Fibroblast of villous mesenchyme (primary cell): Measurements from ENCODE around the gene CIDEB. TPM values are rescaled to one million over a fixed set of nuclear protein-coding genes. Genes with fewer than 3 reads are reported as not detected.
A peak's percentile ranks its signal among the peaks of the same experiment; 100 is the strongest.

Source experiments
- DNase-seq: peaks from one replicate; pipeline ENCODE4 v3.0.0-alpha.2; 2010; ENCODE audit warnings: low read depth
- H3K4me3 ChIP-seq: 2 replicates; pipeline ENCODE4 v1.5.1; 2011; ENCODE audit warnings: low read depth, mild to moderate bottlenecking, low read length
- CTCF ChIP-seq: IDR thresholded peaks from 2 replicates; pipeline ENCODE4 v1.5.1; 2012; ENCODE audit warnings: low read depth, mild to moderate bottlenecking, low read length; ENCODE audit not compliant: insufficient read depth
- total RNA-seq: library from RNA; depleted of rRNA; stranded (reverse); fragments of >200 nt; gene quantifications from 2 replicates; pipeline ENCODE4 v1.2.3, GENCODE V29; 2012

The CIDEB gene
- total RNA-seq, 1 donor, result 3.0 TPM

- DNase-seq, result no peak
- no peak for TF ChIP-seq CTCF
- H3K4me3 ChIP-seq, result no peak overlapping the region
Observed at GRCh38 chr14:24338843-24339242, 31.1 kb upstream of the CIDEB start.

- no peak overlapping the region for H3K4me3 ChIP-seq
- no peak for DNase-seq
Observed at GRCh38 chr14:24337824-24338175, 30.0 kb upstream of the CIDEB start.

GRCh38 chr14:24337144-24337823 is 29.5 kb upstream of the CIDEB start:
- DNase-seq, result no peak
- no peak for TF ChIP-seq CTCF
- no peak overlapping the region for H3K4me3 ChIP-seq

More at GRCh38 chr14:24337824-24338175, 30.0 kb upstream of the CIDEB start:
- TF ChIP-seq CTCF, result no peak

- TF ChIP-seq CTCF, result no peak
- no peak for DNase-seq
Observed at GRCh38 chr14:24335461-24336171, 27.8 kb upstream of the CIDEB start.

GRCh38 chr14:24334431-24335291 is 26.9 kb upstream of the CIDEB start, which contains the start of gene ADCY4:
Gene ADCY4, minus strand, starts transcription at chr14:24335071. Its CDS starts 419 bp downstream, at chr14:24334652.
- TF ChIP-seq CTCF, result no peak
- DNase-seq, result no peak
- H3K4me3 ChIP-seq, result peak within 1 kb of the TSS; percentile 38

More at GRCh38 chr14:24335461-24336171, 27.8 kb upstream of the CIDEB start:
- no peak overlapping the region for H3K4me3 ChIP-seq

- peak; percentile 78 for TF ChIP-seq CTCF
- peak; percentile 56 for DNase-seq
- no peak overlapping the region for H3K4me3 ChIP-seq
Observed at GRCh38 chr14:24332268-24332993, 24.7 kb upstream of the CIDEB start.
